GM12865 (cell line): ENCODE results near the gene PANK4.
"Not testable (repeated sequence)": the region's sequence is repeated elsewhere in the genome, so short reads cannot be mapped to it uniquely, and the experiment has no call there.

Experiments
- DNase-seq: peaks from one replicate; pipeline ENCODE4 v3.0.0; 2010; ENCODE audit warnings: low read depth
- H3K4me3 ChIP-seq: 2 replicates; pipeline ENCODE4 v1.5.1; 2011; ENCODE audit warnings: mild to moderate bottlenecking, low read depth, low read length, control low read depth
- CTCF ChIP-seq: IDR thresholded peaks from 2 replicates; pipeline ENCODE4 v1.5.1; 2011; ENCODE audit warnings: low read length, control low read depth, low read depth, inconsistent platforms; ENCODE audit not compliant: insufficient read depth; ENCODE audit errors: missing control alignments

The PANK4 gene

GRCh38 chr1:2553871-2554620, 27.6 kb upstream of the PANK4 start:
- no peak overlapping the region for H3K4me3 ChIP-seq
- no peak for TF ChIP-seq CTCF
- no peak for DNase-seq

GRCh38 chr1:2553076-2553475, 26.7 kb upstream of the PANK4 start:
- DNase-seq: peak; percentile 24
- not testable (repeated sequence) for H3K4me3 ChIP-seq

DNA sequence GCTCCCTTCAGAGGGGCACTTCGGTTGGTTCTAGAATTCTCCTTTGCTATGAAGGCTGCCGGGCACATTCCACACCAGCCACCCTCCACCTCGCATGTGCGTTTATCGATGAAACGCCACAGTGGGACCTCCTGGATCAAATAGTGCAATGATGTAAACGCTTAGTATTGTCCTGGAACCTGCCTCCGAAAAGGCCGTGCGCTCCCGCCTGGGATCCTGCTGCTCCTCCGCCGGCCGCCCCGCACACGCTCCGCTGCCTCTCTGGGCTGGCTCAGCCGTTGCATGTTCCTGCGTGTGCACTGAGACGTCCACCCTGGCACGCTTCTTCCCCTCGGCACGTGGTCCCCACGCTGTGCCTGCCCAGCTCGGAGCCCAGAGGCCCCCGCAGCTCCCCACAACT, 25.8 kb upstream of the PANK4 start:
- no peak for DNase-seq
- H3K4me3 ChIP-seq: no peak overlapping the region
- no peak for TF ChIP-seq CTCF

GRCh38 chr1:2551544-2551943, 25.1 kb upstream of the PANK4 start:
- DNase-seq, H3K4me3 ChIP-seq: not testable (repeated sequence)

- peak overlapping the region; percentile 81 for H3K4me3 ChIP-seq
- DNase-seq: peak; percentile 66
Observed at GRCh38 chr1:2550309-2550861, 24.0 kb upstream of the PANK4 start.

DNA sequence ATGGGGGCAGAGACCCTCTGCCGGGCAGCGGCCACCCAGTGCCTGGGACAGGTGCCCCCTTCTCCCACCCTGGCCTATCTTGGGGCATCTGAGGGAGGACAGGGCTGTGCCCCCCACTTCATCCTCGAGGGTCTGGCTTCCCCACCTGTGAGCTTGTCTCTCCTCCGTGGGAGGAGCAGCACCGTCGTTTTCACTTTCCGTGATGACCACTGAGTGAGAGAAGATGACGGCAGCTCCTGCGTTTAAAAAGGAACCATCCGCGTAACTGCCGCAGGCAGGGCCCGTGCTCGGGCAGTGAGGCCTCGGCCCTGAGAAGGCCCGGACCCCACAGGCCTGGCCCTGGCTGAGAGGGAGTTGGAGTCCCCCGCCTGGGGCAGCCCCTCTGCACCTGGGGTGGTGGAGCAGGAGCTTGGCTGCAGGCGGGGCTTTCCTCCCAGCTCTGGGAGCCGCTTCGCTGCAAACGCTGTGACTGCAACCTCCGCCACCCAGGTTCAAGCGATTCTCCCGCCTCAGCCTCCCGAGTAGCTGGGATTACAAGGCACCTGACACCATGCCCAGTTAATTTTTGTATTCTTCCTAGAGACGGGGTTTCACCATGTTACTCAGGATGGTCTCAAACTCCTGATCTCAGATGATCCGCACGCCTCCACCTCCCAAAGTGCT, 23.1 kb upstream of the PANK4 start:
- H3K4me3 ChIP-seq: peak overlapping the region; percentile 81
- peak; percentile 70 for DNase-seq

GRCh38 chr1:2548068-2548589, 21.7 kb upstream of the PANK4 start:
- peak overlapping the region; percentile 81 for H3K4me3 ChIP-seq
- peak; percentile 93 for TF ChIP-seq CTCF
- peak; percentile 92 for DNase-seq

DNA sequence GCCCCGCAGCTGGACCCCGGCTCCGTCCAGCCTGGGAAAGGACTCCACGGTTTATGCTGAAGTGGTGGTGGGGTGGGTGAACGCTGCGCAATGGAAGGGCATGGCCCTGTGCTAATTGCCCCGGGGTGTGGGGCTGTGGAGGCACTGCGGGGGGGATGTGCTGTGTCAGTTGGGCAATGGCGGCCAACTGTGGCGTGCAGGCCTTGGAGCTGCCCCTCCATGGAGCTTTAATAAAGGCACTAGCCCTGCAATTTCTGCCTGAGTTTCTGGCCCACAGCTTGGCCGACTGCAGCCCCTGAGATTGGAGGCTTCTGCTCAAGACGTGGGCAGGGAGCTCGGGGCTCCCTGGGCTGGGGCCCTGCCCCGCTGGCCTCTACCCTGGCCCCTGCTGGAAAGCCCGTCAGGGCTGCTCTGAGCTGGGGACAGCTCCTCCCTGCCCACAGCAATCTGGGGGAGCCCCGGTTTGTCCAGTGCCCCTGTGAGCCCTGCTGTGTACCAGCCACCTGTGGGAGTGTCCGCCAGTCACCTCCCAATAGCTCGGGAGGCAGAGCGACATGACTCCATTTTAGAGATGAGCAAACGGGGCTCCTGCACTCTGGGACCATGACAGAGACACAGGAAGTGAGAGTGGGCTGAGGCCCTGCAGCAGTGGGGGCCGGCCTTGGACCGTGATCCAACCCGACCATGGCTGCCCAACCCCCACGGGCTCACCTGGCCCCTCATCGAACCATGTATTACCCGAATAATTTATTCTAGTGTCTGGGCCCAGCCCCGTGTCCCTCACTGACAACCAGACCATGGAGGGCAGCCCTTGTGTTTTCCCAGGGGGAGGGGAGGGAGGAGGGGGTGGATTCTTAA, 21.0 kb upstream of the PANK4 start:
- no peak for TF ChIP-seq CTCF
- DNase-seq: peak; percentile 83
- peak overlapping the region; percentile 81 for H3K4me3 ChIP-seq
